Activated naive CD8-positive, alpha-beta T cell treated with anti-CD3 and anti-CD28 coated beads for 36 hours (primary cell): ENCODE results near the gene HGF. TPM values are rescaled to one million over a fixed set of nuclear protein-coding genes. Genes with fewer than 3 reads are reported as not detected.

Experiments used
- DNase-seq: peaks from one replicate; pipeline ENCODE4 v3.0.0; 2021
- H3K27ac Mint-ChIP-seq: one replicate; pipeline ENCODE4 v1.8.0; 2022; ENCODE audit warnings: mild to moderate bottlenecking, moderate library complexity, mixed read lengths
- H3K27me3 Mint-ChIP-seq: one replicate; pipeline ENCODE4 v1.8.0; 2022; ENCODE audit warnings: mild to moderate bottlenecking, mixed read lengths
- H3K36me3 Mint-ChIP-seq: one replicate; pipeline ENCODE4 v1.8.0; 2021; ENCODE audit warnings: mild to moderate bottlenecking, mixed read lengths
- H3K4me1 Mint-ChIP-seq: one replicate; pipeline ENCODE4 v1.8.0; 2021; ENCODE audit warnings: mixed read lengths
- H3K4me3 Mint-ChIP-seq: one replicate; pipeline ENCODE4 v1.8.0; 2022; ENCODE audit warnings: mild to moderate bottlenecking, moderate library complexity, mixed read lengths
- H3K9me3 Mint-ChIP-seq: one replicate; pipeline ENCODE4 v1.8.0; 2022; ENCODE audit warnings: mixed read lengths
- total RNA-seq, 2 experiments: library from RNA; stranded (reverse); gene quantifications; one replicate each; pipeline ENCODE4 v1.2.3, GENCODE V29; 2021

The HGF gene
- total RNA-seq, 2 experiments from 2014 or later: not detected

DNA sequence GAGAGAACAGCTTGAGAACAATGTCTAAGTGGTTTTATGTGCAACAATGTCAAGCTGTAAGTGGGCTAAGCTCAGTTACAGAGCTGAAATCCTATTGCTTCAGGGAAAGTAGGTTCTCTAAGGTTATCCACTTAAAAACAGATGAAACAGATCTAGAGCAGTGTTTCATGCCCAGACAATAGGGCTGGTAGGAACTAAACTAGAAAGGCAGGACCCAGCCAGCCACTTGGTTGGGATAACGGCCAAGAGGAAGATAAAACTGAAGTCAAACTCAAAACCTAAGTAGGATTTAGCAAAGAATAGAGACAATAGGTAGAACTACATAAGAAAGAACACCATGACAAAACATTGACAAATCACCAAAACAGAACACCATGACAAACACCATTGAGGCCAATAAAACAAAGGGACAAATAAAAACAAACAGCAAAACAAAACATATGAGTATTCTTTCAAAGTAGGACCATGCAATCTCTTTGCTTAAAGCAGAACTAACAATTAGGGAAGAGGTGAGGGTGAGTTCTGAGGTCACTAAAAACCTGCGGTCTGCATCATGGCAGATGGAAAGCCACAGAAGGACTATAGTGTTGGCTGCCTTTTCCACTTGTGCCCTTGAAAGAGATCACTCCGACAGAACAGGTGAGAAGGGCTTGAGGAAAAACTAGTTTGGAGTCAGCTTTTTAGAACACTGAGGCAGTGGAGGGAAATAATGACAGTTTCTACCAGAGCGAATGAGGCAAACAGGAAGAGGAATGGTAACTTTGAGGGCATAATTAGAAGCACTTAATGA, 81.0 kb downstream of the HGF start:
- no peaks in the 10 kb centered on the region for H3K4me1 Mint-ChIP-seq
- H3K27me3 Mint-ChIP-seq: no peaks in the 10 kb centered on the region
- no peaks in the 10 kb centered on the region for H3K36me3 Mint-ChIP-seq
- H3K27ac Mint-ChIP-seq: no peak overlapping the region
- no peaks in the 10 kb centered on the region for H3K9me3 Mint-ChIP-seq
- no peak overlapping the region for H3K4me3 Mint-ChIP-seq
- no peak for DNase-seq

DNA sequence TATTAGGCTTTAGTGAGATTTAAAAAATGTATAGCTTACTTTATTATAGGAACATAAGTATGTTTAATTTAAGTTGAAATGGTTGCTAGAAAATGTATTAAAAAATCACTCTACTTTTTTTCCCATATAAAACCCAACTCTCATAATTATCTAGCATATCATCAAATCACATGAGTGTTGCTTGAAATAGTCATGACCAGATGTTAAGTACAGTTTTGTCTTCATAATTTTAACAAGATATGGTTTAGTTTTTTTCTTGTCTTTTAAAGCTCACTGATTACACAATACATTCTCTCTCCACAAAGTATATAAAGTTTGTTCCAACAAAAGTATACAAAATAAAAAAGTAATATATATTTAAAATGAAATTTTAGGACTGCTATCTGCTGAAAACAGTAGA, 82.8 kb downstream of the HGF start:
- H3K4me1 Mint-ChIP-seq: no peaks in the 10 kb centered on the region
- no peaks in the 10 kb centered on the region for H3K9me3 Mint-ChIP-seq
- no peak overlapping the region for H3K4me3 Mint-ChIP-seq
- no peaks in the 10 kb centered on the region for H3K36me3 Mint-ChIP-seq
- no peak overlapping the region for H3K27ac Mint-ChIP-seq
- DNase-seq: no peak
- H3K27me3 Mint-ChIP-seq: no peaks in the 10 kb centered on the region

DNA sequence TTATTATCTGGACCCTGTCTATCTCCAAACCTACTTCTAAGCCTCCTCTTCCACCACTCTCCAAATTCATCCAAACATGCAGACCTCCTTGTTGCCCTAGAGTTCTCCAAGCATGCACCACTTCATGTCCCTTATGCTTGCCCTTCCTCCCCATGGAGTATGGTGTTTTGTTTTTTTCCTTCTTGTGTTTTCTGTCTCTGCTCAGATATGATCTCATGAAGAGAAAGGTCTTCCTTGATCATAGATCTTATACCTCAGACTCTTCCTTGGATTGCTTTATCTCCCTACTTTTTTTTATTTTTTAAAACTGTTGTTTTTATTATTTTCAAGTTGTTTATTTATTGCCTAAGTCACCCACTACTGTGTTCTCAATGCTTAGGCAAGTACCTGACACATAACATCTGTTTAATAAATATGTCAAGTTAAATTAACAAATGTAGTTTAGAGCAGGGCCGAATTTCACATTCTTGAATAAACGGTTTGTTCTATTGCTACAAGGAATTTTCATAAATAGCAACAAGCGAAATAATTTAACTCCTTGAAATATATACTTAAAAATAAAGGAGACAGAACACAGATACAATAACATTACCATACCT, 84.5 kb downstream of the HGF start:
- H3K9me3 Mint-ChIP-seq: no peaks in the 10 kb centered on the region
- no peak overlapping the region for H3K4me3 Mint-ChIP-seq
- H3K4me1 Mint-ChIP-seq: no peaks in the 10 kb centered on the region
- no peak for DNase-seq
- no peaks in the 10 kb centered on the region for H3K27me3 Mint-ChIP-seq
- H3K27ac Mint-ChIP-seq: no peak overlapping the region
- H3K36me3 Mint-ChIP-seq: no peaks in the 10 kb centered on the region

DNA sequence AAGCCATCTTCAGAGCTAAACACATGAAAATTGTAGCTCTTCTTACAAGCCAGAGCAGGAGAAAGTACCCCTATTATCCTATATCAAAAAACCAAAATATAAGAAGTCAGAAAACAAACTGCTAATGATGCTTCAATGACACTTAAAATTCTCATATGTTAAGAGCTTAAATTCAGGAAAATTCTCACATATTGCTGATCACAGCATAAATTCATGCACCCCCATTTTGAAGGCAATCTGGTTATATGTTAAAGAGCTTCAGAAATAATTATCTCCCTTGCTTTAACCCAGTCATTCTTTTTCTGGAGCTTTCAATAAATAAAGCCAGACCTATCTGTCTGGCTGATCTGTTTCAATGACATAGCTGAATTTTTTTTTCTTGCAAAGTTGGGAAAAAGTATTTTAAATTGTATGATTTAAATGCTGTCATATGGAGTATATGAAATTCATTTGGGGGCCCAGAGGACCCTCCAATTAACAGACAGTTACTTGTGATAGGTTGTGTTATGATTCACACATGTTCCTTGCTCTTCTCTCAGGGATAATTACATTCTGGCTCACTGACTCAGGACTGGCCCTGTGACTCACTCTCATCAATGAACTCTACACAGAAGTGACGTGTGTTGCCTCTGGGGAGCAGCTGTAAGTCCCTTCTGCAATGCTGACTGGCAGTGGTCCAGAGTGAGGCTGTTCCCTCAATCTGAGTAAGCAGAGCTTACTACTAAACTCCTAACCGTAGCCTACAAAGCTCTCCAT, 85.2 kb downstream of the HGF start:
- no peaks in the 10 kb centered on the region for H3K27me3 Mint-ChIP-seq
- H3K36me3 Mint-ChIP-seq: no peaks in the 10 kb centered on the region
- H3K27ac Mint-ChIP-seq: no peak overlapping the region
- no peak overlapping the region for H3K4me3 Mint-ChIP-seq
- H3K9me3 Mint-ChIP-seq: no peaks in the 10 kb centered on the region
- H3K4me1 Mint-ChIP-seq: no peaks in the 10 kb centered on the region
- DNase-seq: no peak

DNA sequence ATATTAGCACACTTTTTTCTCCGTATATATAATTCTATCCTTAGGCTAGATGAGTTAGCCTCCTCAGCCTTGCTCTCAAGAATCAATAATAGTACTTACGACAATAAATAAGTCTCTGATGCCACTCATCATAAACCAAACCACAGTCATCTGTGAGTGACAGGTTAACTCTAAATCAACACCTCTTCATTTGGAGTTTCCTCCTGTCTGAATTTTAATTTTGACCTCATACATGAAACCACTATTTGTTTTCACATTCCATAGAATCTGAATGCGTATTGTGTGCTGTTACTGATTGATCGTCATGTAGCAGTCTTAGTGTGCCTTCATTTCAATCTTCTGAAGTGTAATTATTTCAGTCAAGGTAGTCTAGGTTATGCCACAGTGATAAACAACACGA, 85.8 kb downstream of the HGF start:
- H3K36me3 Mint-ChIP-seq: no peaks in the 10 kb centered on the region
- H3K4me3 Mint-ChIP-seq: no peak overlapping the region
- H3K27ac Mint-ChIP-seq: no peak overlapping the region
- no peaks in the 10 kb centered on the region for H3K9me3 Mint-ChIP-seq
- no peak for DNase-seq
- no peaks in the 10 kb centered on the region for H3K27me3 Mint-ChIP-seq
- no peaks in the 10 kb centered on the region for H3K4me1 Mint-ChIP-seq

DNA sequence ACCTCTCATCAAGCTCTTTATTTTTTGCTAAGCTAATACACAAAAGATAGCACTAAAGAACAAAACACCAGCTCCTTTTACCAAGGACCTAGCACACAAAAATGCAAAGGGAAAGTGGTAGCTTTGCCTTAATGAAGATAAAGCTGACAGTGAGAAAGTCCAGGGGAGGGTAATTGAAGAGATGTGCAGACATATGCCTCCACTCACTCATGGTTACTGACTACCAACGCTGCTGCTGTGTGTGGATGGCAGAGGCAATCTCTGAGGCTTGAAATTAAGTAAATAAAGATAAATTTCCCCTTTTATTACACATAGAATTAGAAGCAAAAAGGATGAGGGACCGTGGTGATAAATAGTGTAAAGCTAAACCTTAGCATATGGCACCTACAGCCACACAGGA, 87.0 kb downstream of the HGF start:
- no peaks in the 10 kb centered on the region for H3K27me3 Mint-ChIP-seq
- no peak overlapping the region for H3K4me3 Mint-ChIP-seq
- DNase-seq: no peak
- no peaks in the 10 kb centered on the region for H3K36me3 Mint-ChIP-seq
- no peaks in the 10 kb centered on the region for H3K4me1 Mint-ChIP-seq
- no peaks in the 10 kb centered on the region for H3K9me3 Mint-ChIP-seq
- H3K27ac Mint-ChIP-seq: no peak overlapping the region

DNA sequence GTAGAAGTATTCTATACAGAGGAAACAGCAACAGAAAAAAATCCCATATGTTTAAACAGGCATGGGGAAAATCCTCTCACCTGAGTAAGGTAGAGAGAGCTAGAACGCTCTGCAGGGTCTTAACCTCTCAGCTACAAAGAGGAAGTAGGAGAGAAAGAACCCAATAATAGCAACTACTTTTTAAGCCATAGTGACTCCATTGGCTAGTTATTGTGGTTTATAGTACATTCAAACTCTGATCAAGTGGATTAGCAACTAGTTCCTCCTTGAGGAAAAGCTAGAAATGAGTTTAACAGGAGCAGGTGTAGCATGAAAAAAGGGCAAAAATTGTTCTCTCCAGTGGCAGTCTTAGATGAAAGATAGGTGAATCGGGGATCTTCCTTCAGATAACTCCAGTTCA, 89.7 kb downstream of the HGF start:
- no peak overlapping the region for H3K27ac Mint-ChIP-seq
- H3K4me1 Mint-ChIP-seq: no peaks in the 10 kb centered on the region
- no peak for DNase-seq
- no peak overlapping the region for H3K4me3 Mint-ChIP-seq
- no peaks in the 10 kb centered on the region for H3K36me3 Mint-ChIP-seq
- no peaks in the 10 kb centered on the region for H3K9me3 Mint-ChIP-seq
- no peaks in the 10 kb centered on the region for H3K27me3 Mint-ChIP-seq

DNA sequence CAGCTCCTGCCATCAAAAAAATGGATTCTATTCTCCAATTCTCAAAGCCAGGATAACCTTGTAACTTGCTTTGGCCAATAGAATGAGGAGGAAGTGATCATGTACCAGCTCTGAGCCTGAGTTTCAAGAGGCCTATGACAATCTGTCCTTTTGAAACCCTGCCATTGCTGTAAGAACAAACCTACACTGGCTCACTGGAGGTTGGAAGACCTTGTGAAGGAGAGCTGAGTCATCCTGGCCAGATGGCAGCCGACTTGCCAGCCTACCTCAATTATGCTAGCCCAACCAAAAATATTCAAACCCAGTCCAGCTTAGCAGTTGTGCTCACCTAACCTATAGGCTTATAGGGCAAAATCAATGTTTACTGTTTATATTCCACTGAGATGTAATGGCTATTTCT, 93.0 kb downstream of the HGF start:
- Mint-ChIP-seq H3K4me1 (no peaks in the 10 kb centered on the region), H3K9me3 (no peaks in the 10 kb centered on the region), H3K27ac (no peak overlapping the region), H3K4me3 (no peak overlapping the region), H3K27me3 (no peaks in the 10 kb centered on the region), H3K36me3 (no peaks in the 10 kb centered on the region)
- DNase-seq: no peak

DNA sequence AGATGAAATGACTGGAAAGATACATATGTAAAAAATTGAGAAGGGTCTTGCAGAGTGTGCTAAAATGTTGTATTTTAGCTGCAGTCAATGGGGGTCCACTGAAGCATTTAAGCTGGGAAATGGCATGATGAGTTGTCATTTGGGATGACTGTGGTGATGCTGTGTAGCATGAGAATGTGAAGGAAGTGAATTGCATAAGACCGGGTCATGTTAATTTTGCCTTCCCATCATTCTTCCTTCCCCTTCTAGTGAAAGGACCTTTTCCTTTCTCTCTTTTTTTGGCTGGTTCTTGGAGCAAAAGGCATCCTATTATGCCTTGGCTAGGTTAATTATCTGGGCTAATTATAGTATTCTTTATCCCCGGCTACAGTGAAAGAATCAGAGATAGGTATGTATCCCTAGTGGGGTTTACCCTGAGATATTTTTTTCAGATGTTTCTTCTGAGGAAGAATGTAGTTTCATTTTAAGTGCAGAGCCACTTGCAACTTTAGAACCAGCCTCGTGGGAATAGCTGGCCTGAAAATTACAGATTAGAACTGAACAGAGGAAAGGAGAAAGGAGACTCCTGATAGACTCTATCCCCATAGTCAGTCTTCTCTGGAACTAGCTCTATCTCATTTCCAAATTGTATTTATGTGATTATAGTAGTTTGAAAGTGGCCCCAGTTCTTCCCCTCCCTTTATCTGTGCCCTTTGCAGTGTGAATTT, 93.6 kb downstream of the HGF start:
- no peak overlapping the region for H3K27ac Mint-ChIP-seq
- H3K36me3 Mint-ChIP-seq: no peaks in the 10 kb centered on the region
- no peaks in the 10 kb centered on the region for H3K4me1 Mint-ChIP-seq
- H3K9me3 Mint-ChIP-seq: no peaks in the 10 kb centered on the region
- H3K4me3 Mint-ChIP-seq: no peak overlapping the region
- no peaks in the 10 kb centered on the region for H3K27me3 Mint-ChIP-seq
- DNase-seq: no peak

DNA sequence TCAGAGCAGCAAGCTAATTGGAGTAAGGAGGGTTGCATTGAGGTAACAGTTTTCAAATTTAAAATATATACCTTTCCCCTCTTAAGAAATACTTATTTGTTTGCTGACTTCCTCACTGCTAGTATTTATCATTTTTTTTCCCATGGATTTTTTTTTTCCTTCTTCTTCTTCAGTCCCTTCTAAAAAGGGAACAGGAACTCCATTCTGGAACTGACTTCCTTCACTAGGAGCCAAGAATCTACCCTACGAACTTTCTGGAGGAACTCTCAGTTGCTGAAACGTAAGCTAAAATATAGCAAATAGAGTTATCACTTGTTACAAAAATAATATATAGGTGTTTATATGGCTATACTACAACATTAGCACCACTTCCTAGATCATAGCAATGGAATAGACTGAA, 95.4 kb downstream of the HGF start:
- H3K4me1 Mint-ChIP-seq: no peaks in the 10 kb centered on the region
- no peaks in the 10 kb centered on the region for H3K9me3 Mint-ChIP-seq
- H3K27ac Mint-ChIP-seq: no peak overlapping the region
- no peak for DNase-seq
- no peak overlapping the region for H3K4me3 Mint-ChIP-seq
- H3K27me3 Mint-ChIP-seq: no peaks in the 10 kb centered on the region
- no peaks in the 10 kb centered on the region for H3K36me3 Mint-ChIP-seq

DNA sequence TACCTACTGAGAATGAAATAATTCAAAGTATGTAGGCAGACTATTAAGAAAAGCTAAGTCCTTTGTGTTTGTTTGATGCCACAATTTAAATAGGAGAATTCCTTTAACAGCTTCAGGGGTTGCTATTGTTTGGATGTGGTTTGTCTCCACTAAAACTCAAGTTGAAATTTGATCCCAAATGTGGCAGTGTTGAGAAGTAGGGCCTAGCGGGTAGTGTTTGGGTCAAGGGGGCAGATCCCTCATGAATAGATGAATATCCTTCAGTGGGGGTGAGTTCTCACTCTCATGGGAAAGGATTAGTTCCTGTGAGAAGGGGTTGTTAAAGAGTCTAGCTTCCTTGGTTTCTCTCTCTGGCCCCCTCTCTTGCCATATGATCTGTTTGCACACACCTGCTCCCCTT, 97.0 kb downstream of the HGF start:
- Mint-ChIP-seq H3K4me1 (no peaks in the 10 kb centered on the region), H3K27ac (no peak overlapping the region), H3K27me3 (no peaks in the 10 kb centered on the region), H3K36me3 (no peaks in the 10 kb centered on the region), H3K4me3 (no peak overlapping the region), H3K9me3 (no peaks in the 10 kb centered on the region)
- no peak for DNase-seq

DNA sequence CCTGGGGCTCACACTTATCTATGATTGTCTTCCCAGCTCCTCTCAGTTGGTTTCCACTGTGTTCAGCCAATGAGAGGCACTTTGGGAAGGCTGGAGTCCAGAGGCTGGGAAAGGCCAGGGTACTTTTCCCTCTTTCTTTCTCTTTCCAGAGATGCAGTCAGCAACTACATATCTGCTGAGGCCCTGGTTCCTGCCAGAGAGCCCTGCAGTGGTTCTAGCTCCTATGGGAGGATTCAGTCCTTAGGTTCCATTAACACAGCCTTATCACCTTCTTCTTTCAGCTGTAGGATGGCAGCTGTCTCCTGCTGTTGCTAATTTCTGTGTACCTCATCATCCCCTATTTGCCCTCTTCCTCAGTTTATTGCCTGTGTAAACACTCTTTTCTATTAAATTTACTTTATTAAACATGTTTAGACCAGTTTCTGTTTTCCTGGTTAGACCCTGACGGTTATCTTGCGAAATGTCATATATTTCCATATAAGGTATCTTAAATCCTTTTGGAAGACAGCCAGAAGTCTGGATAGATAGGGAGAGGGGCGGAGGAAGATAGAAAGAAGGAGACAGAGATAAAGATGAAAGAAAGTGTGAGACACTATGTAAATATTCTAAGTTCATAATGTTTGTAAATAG, 100.3 kb downstream of the HGF start:
- no peak overlapping the region for H3K4me3 Mint-ChIP-seq
- no peak overlapping the region for H3K27ac Mint-ChIP-seq
- H3K27me3 Mint-ChIP-seq: no peaks in the 10 kb centered on the region
- DNase-seq: no peak
- no peaks in the 10 kb centered on the region for H3K9me3 Mint-ChIP-seq
- no peaks in the 10 kb centered on the region for H3K4me1 Mint-ChIP-seq
- H3K36me3 Mint-ChIP-seq: no peaks in the 10 kb centered on the region

DNA sequence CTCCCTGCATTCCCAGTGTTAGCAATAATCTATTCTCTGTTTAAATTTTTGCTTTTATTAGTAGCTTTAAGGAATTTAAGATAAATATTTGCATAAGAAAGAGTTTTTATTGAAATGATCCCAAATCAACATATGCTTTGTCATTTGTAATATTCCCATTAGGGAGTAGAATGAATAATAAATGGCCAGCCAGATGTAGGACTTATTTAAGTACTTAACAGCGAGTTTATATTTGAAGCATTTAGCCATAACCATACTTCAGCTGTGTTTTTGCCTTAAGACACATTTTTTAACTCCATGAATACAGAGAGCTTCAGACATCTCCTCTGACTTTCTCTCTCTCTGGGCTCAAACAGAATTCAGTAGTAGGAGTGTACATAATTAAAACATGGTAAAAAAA, 103.6 kb downstream of the HGF start:
- Mint-ChIP-seq H3K9me3 (no peaks in the 10 kb centered on the region), H3K36me3 (no peaks in the 10 kb centered on the region), H3K27ac (no peak overlapping the region), H3K27me3 (no peaks in the 10 kb centered on the region), H3K4me3 (no peak overlapping the region), H3K4me1 (no peaks in the 10 kb centered on the region)
- DNase-seq: no peak

DNA sequence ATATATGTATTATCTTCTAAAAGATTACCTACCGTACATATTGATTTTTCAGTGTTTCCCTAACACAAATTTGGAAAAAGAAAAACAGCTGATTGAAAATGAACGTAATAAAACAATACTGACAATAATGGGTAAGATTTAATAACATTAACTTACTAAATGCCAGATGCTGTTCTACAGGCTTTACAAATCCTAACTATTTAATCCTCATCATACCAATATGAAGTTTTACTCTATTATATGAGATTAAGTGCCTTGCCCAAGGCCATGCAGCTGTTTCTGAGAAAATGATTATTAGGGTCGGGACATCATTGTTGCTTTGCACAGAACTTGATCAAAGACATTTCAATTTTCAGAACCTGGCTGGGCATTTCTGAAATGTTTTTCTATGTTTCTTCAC, 104.6 kb downstream of the HGF start:
- Mint-ChIP-seq H3K9me3 (no peaks in the 10 kb centered on the region), H3K36me3 (no peaks in the 10 kb centered on the region), H3K27me3 (no peaks in the 10 kb centered on the region)

DNA sequence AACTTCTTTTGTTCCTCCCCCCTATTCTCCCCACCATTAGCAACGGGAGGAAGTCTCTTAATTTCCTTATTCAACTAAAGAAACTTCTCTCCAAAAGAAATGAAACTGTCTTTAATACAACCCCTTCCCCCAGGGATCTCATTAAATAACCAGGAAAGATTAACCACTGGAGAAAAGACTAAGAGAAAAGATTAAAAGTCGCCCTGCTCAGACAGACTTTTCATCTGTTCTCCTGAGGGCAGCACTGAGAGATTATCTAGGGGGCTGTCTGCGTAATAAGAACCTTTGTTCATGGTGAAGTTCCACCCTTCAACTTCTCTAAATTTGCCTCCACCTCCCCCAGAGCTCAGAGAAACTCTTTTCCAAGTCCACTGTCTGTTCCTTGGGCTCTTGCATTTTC, 105.5 kb downstream of the HGF start:
- Mint-ChIP-seq H3K4me3 (no peak overlapping the region), H3K4me1 (no peaks in the 10 kb centered on the region), H3K27me3 (no peaks in the 10 kb centered on the region), H3K36me3 (no peaks in the 10 kb centered on the region), H3K27ac (no peak overlapping the region), H3K9me3 (no peaks in the 10 kb centered on the region)
- DNase-seq: no peak

More for the DNA sequence above, 104.6 kb downstream of the HGF start:
- no peak overlapping the region for H3K27ac Mint-ChIP-seq
- H3K4me3 Mint-ChIP-seq: no peak overlapping the region
- no peaks in the 10 kb centered on the region for H3K4me1 Mint-ChIP-seq
- no peak for DNase-seq
